Epithelial cell of prostate (primary cell): Measurements from ENCODE around the gene COMP.

Experiments used
- DNase-seq: peaks from one replicate; pipeline ENCODE4 v3.0.0-alpha.2; 2011; ENCODE audit warnings: low read depth, low spot score
- H3K27ac ChIP-seq: fragments of 450-650 bp; 2 replicates; pipeline ENCODE4 v1.5.1; 2017; ENCODE audit warnings: mild to moderate bottlenecking

Gene COMP

DNA sequence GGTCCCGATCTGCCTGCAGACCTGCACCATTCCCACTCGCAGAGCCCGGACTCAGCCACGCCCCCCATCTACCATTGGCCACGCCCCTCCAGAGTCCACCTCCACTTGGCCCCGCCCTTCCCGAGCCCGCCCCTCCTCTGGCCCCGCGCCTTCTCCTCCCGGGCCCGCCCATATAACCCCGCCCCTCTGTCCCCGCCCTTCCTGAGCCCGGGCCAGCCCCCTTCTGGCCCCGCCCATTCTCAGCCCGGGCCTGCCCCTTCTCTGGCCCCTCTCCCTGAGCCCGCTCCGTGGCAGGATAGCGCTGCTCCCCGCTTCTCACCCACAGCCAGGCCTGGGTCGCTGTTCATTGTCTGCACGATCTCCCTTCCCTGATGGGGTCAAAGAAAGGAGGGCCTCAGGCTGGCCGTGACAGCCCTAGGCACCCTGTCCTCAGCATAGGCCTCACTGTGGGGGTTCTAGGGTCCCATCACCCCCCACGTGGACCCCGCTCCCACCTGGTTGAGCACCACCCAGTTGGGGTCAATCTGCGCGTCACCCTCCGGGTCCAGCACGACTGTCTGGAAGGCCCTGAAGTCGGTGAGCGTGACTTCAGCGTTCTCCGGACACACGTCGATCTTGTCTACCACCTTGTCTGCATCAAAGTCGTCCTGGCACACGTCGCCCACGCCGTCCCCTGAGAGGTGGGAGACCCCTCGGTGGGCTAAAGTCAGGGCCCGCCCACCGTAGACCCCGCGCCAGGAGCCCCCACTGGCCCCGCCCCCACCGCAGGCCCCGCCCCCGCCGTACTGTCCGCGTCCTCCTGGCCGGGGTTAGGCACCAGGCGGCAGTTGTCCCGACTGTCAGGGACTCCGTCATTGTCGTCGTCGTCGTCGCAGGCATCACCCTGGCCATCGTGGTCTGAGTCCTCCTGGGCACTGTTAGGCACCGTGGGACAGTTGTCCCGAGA lies 5.7 kb downstream of the COMP start:
- H3K27ac ChIP-seq: no peak overlapping the region
- DNase-seq: no peak

DNA sequence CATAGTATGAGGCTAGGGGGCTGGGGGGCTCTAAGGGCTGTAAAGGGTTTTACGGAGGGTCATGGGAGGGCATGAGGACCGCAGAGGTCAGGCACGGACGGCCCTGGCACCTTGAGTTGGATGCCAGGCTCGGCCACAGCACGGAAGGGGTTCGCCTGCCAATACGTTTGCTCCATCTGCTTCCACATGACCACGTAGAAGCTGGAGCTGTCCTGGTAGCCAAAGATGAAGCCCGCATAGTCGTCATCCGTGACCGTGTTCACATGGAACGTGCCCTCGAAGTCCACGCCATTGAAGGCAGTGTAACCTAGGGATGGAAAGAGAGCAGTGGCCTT lies 6.4 kb downstream of the COMP start:
- no peak overlapping the region for H3K27ac ChIP-seq
- DNase-seq: no peak

DNA sequence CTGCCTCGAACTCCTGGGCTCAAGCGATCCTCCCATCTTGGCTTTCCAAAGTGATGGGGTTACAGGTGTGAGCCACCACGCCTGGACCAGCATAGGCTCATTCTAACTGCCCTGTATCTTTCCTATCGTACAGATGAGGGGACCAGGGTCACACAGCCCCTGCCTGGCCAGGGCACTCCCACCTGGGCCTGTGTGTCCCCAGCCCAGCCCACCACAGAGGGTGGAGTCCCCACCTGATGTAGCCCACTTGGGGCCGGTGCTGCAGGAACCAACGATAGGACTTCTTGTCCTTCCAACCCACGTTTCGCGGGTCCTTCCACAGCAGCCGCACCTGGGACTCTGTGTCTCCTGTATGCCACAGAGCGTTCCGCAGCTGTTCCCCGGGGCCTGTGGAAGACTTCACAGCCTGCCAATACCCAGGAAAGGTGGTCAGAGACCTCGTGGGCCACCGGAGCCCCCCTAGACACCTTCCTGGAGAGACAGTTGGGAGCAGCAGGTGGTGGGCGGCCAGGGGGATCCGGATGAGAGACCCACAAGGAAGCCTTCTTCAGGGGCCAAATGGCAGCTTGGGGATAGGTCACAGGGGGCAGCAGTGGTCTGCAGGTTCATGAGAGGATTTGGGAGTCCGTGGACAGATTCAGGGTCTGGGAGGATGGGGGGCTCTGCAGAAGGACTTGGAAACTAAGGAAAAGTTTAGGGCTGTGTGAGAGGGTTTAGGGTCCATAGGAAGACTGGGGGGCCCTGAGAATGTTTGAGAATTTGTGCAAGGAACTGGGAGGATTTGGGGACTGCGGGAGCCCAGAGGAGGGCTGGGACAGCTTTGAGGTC lies 6.9 kb downstream of the COMP start:
- DNase-seq: no peak
- H3K27ac ChIP-seq: no peak overlapping the region

- H3K27ac ChIP-seq: no peak overlapping the region
- no peak for DNase-seq
Observed at GRCh38 chr19:18782559-18783225, 8.4 kb downstream of the COMP start.

- H3K27ac ChIP-seq: no peak overlapping the region
- no peak for DNase-seq
Observed at GRCh38 chr19:18781885-18782527, 9.1 kb downstream of the COMP start.

DNA sequence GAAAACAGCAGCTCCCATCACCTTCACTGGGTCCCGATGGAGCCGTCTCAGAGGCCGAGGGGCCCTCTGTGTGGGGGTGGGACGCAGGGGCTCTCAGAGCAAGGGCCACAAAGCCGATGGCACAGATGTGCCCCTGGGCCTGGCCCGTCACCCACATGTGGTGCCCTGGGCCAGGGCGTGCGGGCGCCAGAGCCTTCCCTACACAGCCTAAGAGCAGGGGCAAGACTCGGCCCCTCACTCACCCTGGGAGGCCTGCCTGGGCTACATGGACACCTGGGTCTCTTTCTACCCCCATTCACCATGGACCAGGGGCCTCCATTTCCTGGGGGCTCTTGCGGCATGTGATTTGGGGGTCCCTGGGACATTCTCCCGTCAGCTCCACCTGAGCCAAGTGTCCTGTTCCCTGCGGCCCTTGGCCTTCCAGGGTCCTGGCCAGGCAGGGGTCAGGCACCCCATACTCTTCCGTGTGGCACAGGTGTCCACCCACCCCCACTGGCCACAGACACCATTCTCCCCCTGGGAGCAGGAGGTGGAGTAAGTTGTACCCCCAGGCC lies 10.0 kb downstream of the COMP start:
- no peak overlapping the region for H3K27ac ChIP-seq
- DNase-seq: no peak

DNA sequence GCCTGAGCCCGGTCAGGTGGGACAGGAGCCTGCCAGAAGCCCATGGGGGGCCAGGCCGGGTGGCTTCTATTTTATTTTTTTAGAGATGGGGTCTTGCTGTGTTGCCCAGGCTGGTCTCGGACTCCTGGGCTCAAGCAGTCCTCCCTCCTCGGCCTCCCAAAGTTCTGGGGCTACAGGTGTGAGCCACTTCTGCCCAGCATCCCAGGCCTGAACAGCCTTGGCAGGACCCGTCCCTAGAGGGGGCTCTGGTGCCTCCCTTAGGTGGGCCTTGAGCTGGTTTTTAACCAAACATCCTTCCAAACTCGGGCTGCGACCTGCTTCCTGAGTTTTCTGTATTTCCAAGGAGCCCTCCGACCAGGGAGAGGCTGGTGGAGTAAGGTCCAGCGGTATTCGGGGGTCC lies 10.5 kb downstream of the COMP start:
- no peak overlapping the region for H3K27ac ChIP-seq
- DNase-seq: no peak

GRCh38 chr19:18780081-18780480 lies 11.0 kb downstream of the COMP start:
- H3K27ac ChIP-seq: no peak overlapping the region
- DNase-seq: no peak

GRCh38 chr19:18778826-18779495 lies 12.1 kb downstream of the COMP start:
- DNase-seq: no peak
- H3K27ac ChIP-seq: no peak overlapping the region

- no peak for DNase-seq
- H3K27ac ChIP-seq: no peak overlapping the region
Observed at GRCh38 chr19:18778076-18778389, 13.1 kb downstream of the COMP start.

GRCh38 chr19:18777301-18778075 lies 13.6 kb downstream of the COMP start:
- no peak for DNase-seq

DNA sequence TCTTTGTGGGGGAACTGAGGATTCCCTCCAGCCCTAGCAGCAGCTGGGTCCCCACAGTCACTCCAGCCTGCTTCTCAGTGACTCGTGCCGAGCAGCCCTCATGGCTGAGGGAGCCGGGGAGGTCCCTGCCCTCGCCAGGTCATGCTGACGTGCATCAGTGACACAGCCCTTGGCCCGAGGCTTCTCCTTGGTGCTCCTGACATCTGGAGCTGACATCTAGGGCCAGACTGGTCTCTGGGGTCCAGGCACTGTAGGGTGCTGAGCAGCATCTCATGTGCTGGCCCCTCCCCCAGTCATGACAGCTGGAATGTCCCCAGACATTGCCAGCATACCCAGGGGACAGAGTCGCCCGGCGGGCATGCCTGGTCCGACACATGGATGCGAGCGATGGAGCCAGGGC lies 14.4 kb downstream of the COMP start:
- DNase-seq: no peak
- no peak overlapping the region for H3K27ac ChIP-seq

More at GRCh38 chr19:18777301-18778075, 13.6 kb downstream of the COMP start:
- H3K27ac ChIP-seq: no peak overlapping the region

DNA sequence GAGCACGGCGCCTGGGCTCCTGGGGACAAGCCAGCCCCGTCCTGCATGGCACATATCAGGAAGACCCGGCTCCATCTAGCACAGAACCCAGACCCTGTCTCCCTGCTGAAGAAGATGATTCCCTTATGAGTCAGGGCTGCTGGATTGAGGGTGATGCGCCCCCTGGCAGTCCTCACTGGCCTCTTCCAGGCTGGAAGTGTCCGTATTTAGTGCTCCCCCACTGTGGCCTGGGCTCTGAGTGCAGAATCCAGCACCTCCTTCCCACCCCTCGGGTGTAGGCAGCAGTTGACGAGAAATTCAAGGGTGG lies 14.9 kb downstream of the COMP start:
- H3K27ac ChIP-seq: no peak overlapping the region
- no peak for DNase-seq

DNA sequence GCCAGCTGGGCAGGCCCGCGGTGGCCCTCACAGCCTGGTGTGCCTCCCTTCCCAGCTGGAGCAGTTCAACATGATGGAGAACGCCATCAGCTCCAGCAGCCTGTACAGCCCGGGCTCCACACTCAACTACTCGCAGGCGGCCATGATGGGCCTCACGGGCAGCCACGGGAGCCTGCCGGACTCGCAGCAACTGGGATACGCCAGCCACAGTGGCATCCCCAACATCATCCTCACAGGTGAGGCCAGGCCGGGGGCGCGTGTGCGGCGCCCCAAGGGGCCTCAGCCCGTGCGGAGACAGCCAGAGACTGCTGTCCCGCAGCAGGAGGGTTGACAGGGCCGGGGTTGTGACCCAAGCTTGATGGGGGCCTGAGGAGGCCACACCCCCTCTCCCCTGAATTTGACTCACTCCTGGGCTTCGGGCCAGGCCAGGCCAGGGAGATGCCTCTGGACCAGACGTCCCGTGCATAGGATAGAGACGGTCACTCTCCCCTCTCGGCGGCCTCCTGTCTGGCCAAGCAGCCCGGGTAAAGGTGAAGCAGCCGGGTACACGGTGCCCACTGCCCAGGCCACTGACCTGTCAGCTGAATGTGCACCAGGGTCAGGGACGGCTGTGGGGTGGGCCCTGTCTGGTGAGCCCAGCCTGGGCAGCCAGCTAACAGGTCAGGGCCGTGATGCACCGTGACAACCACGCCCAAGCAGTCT lies 15.4 kb downstream of the COMP start:
- no peak for DNase-seq
- H3K27ac ChIP-seq: no peak overlapping the region

GRCh38 chr19:18774782-18775444 lies 16.2 kb downstream of the COMP start:
- no peak overlapping the region for H3K27ac ChIP-seq
- no peak for DNase-seq

DNA sequence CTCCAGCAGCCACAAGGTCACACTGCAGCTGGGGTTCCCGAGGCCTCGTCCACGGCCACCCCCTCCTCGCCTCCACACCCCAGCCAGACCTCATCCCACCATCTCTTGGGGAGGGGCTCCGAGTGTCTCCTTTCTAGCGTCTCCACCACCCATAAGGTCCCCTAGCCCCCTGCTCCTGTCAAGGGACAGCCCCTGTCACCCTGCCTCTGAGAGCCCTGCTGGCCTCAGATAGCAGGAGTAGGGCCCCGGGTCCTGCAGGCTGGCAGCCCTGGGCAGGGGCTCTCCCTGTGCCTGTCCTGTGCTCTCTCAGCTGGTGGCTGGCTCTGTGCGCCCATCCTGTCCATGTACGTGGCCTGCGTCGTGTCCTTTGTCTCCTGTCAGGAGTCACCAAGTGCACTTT lies 17.0 kb downstream of the COMP start:
- no peak overlapping the region for H3K27ac ChIP-seq
- DNase-seq: no peak

DNA sequence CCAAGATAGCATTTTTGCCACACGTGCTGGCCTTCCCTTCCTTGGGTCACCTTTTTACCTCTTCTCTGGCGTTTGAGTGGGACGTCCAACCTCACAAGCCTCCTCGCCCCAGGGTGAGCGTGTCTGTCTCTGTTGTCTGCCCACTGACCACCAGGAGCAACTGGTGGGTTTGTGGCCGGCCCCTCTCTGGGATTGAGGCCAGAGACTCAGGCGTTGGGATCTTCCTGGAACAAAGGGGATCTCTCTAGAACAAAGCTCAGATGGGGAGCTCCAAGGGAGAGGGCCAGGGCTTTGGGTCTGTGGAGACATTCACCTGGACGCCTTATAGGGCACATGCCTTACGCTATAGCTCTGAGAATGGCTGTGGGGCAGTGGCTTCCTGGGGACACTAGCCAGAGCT lies 17.4 kb downstream of the COMP start:
- no peak for DNase-seq
- H3K27ac ChIP-seq: no peak overlapping the region
